Body of pancreas (tissue), 4 donors: ENCODE data around the gene RHAG. TPM values are rescaled to one million over a fixed set of nuclear protein-coding genes. Genes with fewer than 3 reads are reported as not detected.

ENCODE experiments used
- ATAC-seq: fragments of 150-250 bp; one replicate; pipeline ENCODE4 v1.9.1; 2016
- DNase-seq, 4 donors: peaks; one replicate each; pipeline ENCODE4 v3.0.0-alpha.2; 2019
- H3K27ac ChIP-seq, 4 donors: fragments of 200-600 bp; sonication (generic); 1 replicate in 3 of 4; 2 replicates in 1 of 4; pipeline versions ENCODE4 v1.5.1 to v1.6.1; 2016 to 2019; ENCODE audit warnings: mild to moderate bottlenecking in 1 of 4, mixed read lengths in 1 of 4, moderate library complexity in 1 of 4
- H3K27me3 ChIP-seq, 2 donors: fragments of 200-600 bp; sonication (generic); one replicate each; pipeline ENCODE4 v1.6.0; 2016; ENCODE audit warnings: mild to moderate bottlenecking in 1 of 2
- H3K36me3 ChIP-seq, 2 donors: fragments of 200-600 bp; sonication (generic); replicated peaks in 1 of 2; 2 replicates each; pipeline ENCODE4 v1.5.1; 2016; ENCODE audit warnings: low read depth in 2 of 2; ENCODE audit not compliant: insufficient read depth in 1 of 2
- H3K4me1 ChIP-seq: fragments of 200-600 bp; sonication (generic); one replicate; pipeline ENCODE4 v1.6.0; 2016
- H3K4me3 ChIP-seq, 2 donors: fragments of 200-600 bp; sonication (generic); 1 replicate in 1 of 2; 2 replicates in 1 of 2; pipeline ENCODE4 v1.5.1; 2016 to 2019
- H3K9me3 ChIP-seq, 3 donors: fragments of 200-600 bp; sonication (generic); 1 replicate in 2 of 3; 2 replicates in 1 of 3; pipeline ENCODE4 v1.5.1; 2016
- CTCF ChIP-seq, 7 experiments: fragments of 450-650 bp in 4 of 7; fragments of 200-600 bp in 3 of 7; sonication (generic) in 3 of 7; IDR thresholded peaks; one replicate each; pipeline ENCODE4 v1.5.1; 2016 to 2019; ENCODE audit warnings: antibody characterized with exemption in 7 of 7
- POLR2A ChIP-seq, 3 donors: fragments of 450-650 bp; IDR thresholded peaks; one replicate each; pipeline ENCODE4 v1.6.1; 2016; ENCODE audit warnings: antibody characterized with exemption in 3 of 3, mild to moderate bottlenecking in 2 of 3
- WGBS, 2 donors: methylation state at CpG; one replicate each; pipeline ENCODE4 v1.1.5; 2017; 5-methylcytosine and 5-hydroxymethylcytosine counted together
- intact Hi-C: fragments of 100-400 bp; cut with DNase I; formaldehyde crosslinking; loops from one replicate; pipeline ENCODE4 v1.15.1; 2023
- total RNA-seq, 2 donors: library from RNA; depleted of rRNA; stranded (reverse); fragments of >200 nt; gene quantifications; one replicate each; pipeline ENCODE4 v1.1.0, GENCODE V29; 2016

Gene RHAG
- total RNA-seq, 2 donors from 2014 or later, result not detected

GRCh38 chr6:49648036-49648435, 11.4 kb upstream of the RHAG start:
- no peak for DNase-seq
- H3K27me3 ChIP-seq, result no peaks in the 10 kb centered on the region
- intact Hi-C loops, result no loop called here
- no peak overlapping the region for H3K27ac ChIP-seq
- H3K9me3 ChIP-seq, result no peaks in the 10 kb centered on the region
- TF ChIP-seq CTCF (IDR thresholded peaks at IDR 0.05) (no peak), POLR2A (IDR thresholded peaks at IDR 0.05) (no peak)
- H3K4me3 ChIP-seq, result no peak overlapping the region
- no peak for ATAC-seq
- H3K36me3 ChIP-seq, result no peaks in the 10 kb centered on the region
- no peaks in the 10 kb centered on the region for H3K4me1 ChIP-seq

GRCh38 chr6:49647476-49647875, 10.8 kb upstream of the RHAG start:
- TF ChIP-seq CTCF (IDR thresholded peaks at IDR 0.05), result no peak
- TF ChIP-seq POLR2A (IDR thresholded peaks at IDR 0.05), result no peak
- Histone ChIP-seq H3K27ac (no peak overlapping the region), H3K4me1 (no peaks in the 10 kb centered on the region), H3K36me3 (no peaks in the 10 kb centered on the region), H3K4me3 (no peak overlapping the region), H3K27me3 (no peaks in the 10 kb centered on the region), H3K9me3 (no peaks in the 10 kb centered on the region)
- DNase-seq, result no peak
- 81 to 82% methylated on average over 2 of the region's 2 CpGs for WGBS, 2 donors
- ATAC-seq, result no peak
- intact Hi-C loops, result no loop called here

- H3K4me3 ChIP-seq, result no peak overlapping the region
- DNase-seq (no peak), ATAC-seq (no peak)
- H3K27ac ChIP-seq, result no peak overlapping the region
- no peaks in the 10 kb centered on the region for H3K36me3 ChIP-seq
- H3K4me1 ChIP-seq, result no peaks in the 10 kb centered on the region
- H3K27me3 ChIP-seq, result no peaks in the 10 kb centered on the region
- WGBS, 2 donors, result 64 to 67% methylated on average over 4 of the region's 4 CpGs
- intact Hi-C loops, result no loop called here
- TF ChIP-seq POLR2A (IDR thresholded peaks at IDR 0.05) (no peak), CTCF (IDR thresholded peaks at IDR 0.05) (no peak)
- H3K9me3 ChIP-seq, result no peaks in the 10 kb centered on the region
Measured at GRCh38 chr6:49646942-49647341, 10.3 kb upstream of the RHAG start.

- no peaks in the 10 kb centered on the region for H3K4me1 ChIP-seq
- H3K27me3 ChIP-seq, result no peaks in the 10 kb centered on the region
- H3K4me3 ChIP-seq, result no peak overlapping the region
- no peaks in the 10 kb centered on the region for H3K9me3 ChIP-seq
- intact Hi-C loops, result no loop called here
- TF ChIP-seq CTCF (IDR thresholded peaks at IDR 0.05), result no peak
- TF ChIP-seq POLR2A (IDR thresholded peaks at IDR 0.05), result no peak
- H3K36me3 ChIP-seq, result no peaks in the 10 kb centered on the region
- DNase-seq (no peak), ATAC-seq (no peak)
- H3K27ac ChIP-seq, result no peak overlapping the region
- 85% methylated on average over 3 of the region's 3 CpGs for WGBS, 2 donors
Measured at GRCh38 chr6:49646130-49646824, 9.6 kb upstream of the RHAG start.

GRCh38 chr6:49645139-49645538, 8.5 kb upstream of the RHAG start:
- ATAC-seq, result no peak

More at GRCh38 chr6:49645139-49645538, 8.5 kb upstream of the RHAG start:
- H3K4me3 ChIP-seq, result no peak overlapping the region
- WGBS, 2 donors, result 83% methylated on average over 3 of the region's 3 CpGs
- H3K4me1 ChIP-seq, result no peaks in the 10 kb centered on the region
- no peak overlapping the region for H3K27ac ChIP-seq
- TF ChIP-seq POLR2A (IDR thresholded peaks at IDR 0.05) (no peak), CTCF (IDR thresholded peaks at IDR 0.05) (no peak)
- no peaks in the 10 kb centered on the region for H3K27me3 ChIP-seq
- no peaks in the 10 kb centered on the region for H3K36me3 ChIP-seq
- H3K9me3 ChIP-seq, result no peaks in the 10 kb centered on the region
- DNase-seq, result no peak
- intact Hi-C loops, result no loop called here
